Measurements from ENCODE around the gene E2F4.

E2F4 gene

GRCh38 chr16:67206838-67207248 is 14.9 kb downstream of the E2F4 start:
- Histone ChIP-seq H3K9me3 (ENCODE audit: insufficient read depth, low read length) (no peaks in the 10 kb centered on the region), H3K4me3 (ENCODE audit: insufficient read depth, low read length, poor library complexity, severe bottlenecking) (no peak overlapping the region), H4K20me1 (ENCODE audit: low read depth, low read length) (no peaks in the 10 kb centered on the region), H3K27me3 (ENCODE audit: low read length) (no peaks in the 10 kb centered on the region), H3K79me2 (ENCODE audit: insufficient read depth, low read length) (no peaks in the 10 kb centered on the region), H3K4me2 (ENCODE audit: low read depth, low read length, poor library complexity, severe bottlenecking) (no peak overlapping the region), H2AFZ (ENCODE audit: low read depth, low read length, severe bottlenecking) (no peak overlapping the region), H3K36me3 (ENCODE audit: low read length) (no peaks in the 10 kb centered on the region), H3K27ac (ENCODE audit: low read depth, low read length) (no peak overlapping the region), H3F3A (ENCODE audit: insufficient read depth) (no peaks in the 10 kb centered on the region), H3K9ac (ENCODE audit: low read length) (no peak overlapping the region), H3K9me2 (replicated peaks; ENCODE audit: insufficient read depth, low read length) (no peaks in the 10 kb centered on the region)
- no peak for TF ChIP-seq CTCF (IDR thresholded peaks at IDR 0.05; ENCODE audit: insufficient read depth, low read length, poor library complexity, severe bottlenecking)
- TF ChIP-seq EZH2phosphoT487 (conservative IDR thresholded peaks at IDR 0.05; ENCODE audit: low read length): no peak

DNA sequence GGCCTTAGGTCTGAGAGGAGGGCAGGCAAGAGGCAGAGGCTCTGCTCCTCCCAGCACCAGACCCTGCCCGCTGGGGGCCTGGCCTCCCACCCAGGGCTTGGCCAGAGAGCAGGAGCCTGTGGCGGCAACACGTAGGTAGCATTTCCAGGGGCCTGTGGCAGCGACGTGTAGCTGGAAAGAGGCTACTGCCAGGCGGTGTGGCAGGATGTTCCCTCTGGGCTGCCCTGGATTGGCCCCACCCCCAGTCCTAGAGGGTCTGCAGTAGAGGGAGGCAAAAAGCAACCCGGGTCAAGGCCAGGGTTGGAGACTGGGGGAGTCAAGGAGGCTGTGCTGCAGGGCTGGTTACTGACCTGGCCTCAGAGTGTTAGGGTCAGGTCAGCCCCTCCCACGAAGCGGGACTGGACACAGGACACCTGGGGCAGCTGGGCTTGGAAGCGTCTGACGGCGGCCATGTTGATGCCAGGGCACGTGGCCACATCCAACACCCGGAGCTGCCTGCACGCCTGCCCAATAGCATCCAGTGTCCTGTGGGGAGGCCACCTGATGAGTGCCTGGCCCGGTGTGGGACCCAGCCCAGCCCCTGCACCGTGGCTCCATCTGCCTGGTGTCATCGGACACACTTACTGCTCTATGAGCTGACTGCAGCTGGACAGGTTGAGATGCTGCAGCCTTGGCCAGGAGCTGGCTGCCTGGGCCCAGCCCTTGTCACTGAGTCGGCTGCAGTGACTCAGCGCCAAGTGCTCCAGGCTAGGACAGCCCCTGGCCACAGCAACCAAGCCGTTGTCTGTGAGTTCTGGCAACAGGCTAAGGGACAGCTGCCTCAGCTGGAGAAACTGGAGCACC is 15.5 kb downstream of the E2F4 start:
- H3K9me2 ChIP-seq (replicated peaks; ENCODE audit: insufficient read depth, low read length): no peaks in the 10 kb centered on the region
- H2AFZ ChIP-seq (ENCODE audit: low read depth, low read length, severe bottlenecking): no peak overlapping the region
- H3F3A ChIP-seq (ENCODE audit: insufficient read depth): no peaks in the 10 kb centered on the region

DNA sequence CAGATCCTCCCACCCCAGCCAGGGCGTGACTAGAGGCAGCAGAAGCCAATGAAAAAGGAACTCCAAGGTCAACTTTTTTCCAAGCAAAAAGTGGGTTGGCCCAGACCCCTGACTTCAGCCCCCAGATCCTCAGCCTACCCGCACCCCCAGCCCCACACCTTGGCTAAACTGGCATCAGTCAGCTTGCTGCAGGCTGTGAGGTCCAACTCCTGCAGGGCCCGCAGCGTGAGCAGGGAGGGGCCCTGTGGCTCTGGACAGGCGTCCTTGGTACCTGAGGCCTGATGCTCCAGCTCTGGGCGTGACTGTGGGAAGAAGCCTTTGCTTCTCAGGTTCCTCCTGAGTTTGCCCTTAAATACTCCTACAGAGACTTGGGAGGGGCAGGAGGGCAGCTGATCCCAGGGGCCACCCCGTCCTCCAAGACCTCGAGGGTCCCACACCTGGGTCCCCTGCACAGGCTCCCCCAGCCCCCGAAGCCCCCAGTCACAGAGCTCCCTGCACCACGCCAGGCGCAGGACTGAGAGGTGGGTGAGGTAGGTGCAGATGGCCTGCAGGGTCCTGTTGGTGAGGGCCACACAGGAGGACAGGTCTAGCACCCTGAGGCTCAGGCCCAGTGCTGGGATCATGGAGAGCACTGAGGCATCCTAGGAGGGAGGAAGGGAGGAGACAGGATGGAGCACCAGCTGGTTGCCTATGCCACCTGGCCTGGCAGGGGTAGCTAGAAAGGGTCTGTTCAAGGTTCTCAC is 16.4 kb downstream of the E2F4 start:
- no peaks in the 10 kb centered on the region for H3K79me2 ChIP-seq (ENCODE audit: insufficient read depth, low read length)
- H3K9me2 ChIP-seq (replicated peaks; ENCODE audit: insufficient read depth, low read length): no peaks in the 10 kb centered on the region
- H2AFZ ChIP-seq (ENCODE audit: low read depth, low read length, severe bottlenecking): no peak overlapping the region
- no peaks in the 10 kb centered on the region for H4K20me1 ChIP-seq (ENCODE audit: low read depth, low read length)
- H3K36me3 ChIP-seq (ENCODE audit: low read length): no peaks in the 10 kb centered on the region
- no peak overlapping the region for H3K4me3 ChIP-seq (ENCODE audit: insufficient read depth, low read length, poor library complexity, severe bottlenecking)
- H3K27ac ChIP-seq (ENCODE audit: low read depth, low read length): no peak overlapping the region
- no peak overlapping the region for H3K4me2 ChIP-seq (ENCODE audit: low read depth, low read length, poor library complexity, severe bottlenecking)
- no peak for TF ChIP-seq CTCF (IDR thresholded peaks at IDR 0.05; ENCODE audit: insufficient read depth, low read length, poor library complexity, severe bottlenecking)
- TF ChIP-seq EZH2phosphoT487 (conservative IDR thresholded peaks at IDR 0.05; ENCODE audit: low read length): no peak
- H3K9me3 ChIP-seq (ENCODE audit: insufficient read depth, low read length): no peaks in the 10 kb centered on the region
- H3K27me3 ChIP-seq (ENCODE audit: low read length): no peaks in the 10 kb centered on the region
- no peaks in the 10 kb centered on the region for H3F3A ChIP-seq (ENCODE audit: insufficient read depth)
- H3K9ac ChIP-seq (ENCODE audit: low read length): no peak overlapping the region

More for the DNA sequence above, 15.5 kb downstream of the E2F4 start:
- Histone ChIP-seq H3K79me2 (ENCODE audit: insufficient read depth, low read length) (no peaks in the 10 kb centered on the region), H3K4me2 (ENCODE audit: low read depth, low read length, poor library complexity, severe bottlenecking) (no peak overlapping the region), H4K20me1 (ENCODE audit: low read depth, low read length) (no peaks in the 10 kb centered on the region), H3K9me3 (ENCODE audit: insufficient read depth, low read length) (no peaks in the 10 kb centered on the region), H3K36me3 (ENCODE audit: low read length) (no peaks in the 10 kb centered on the region), H3K27ac (ENCODE audit: low read depth, low read length) (no peak overlapping the region), H3K9ac (ENCODE audit: low read length) (no peak overlapping the region), H3K4me3 (ENCODE audit: insufficient read depth, low read length, poor library complexity, severe bottlenecking) (no peak overlapping the region), H3K27me3 (ENCODE audit: low read length) (no peaks in the 10 kb centered on the region)
- TF ChIP-seq EZH2phosphoT487 (conservative IDR thresholded peaks at IDR 0.05; ENCODE audit: low read length) (no peak), CTCF (IDR thresholded peaks at IDR 0.05; ENCODE audit: insufficient read depth, low read length, poor library complexity, severe bottlenecking) (no peak)

All from SU-DHL-6 (cell line).